ENCODE measurements around the gene LRP8.

- no peak for TF ChIP-seq CTCF (IDR thresholded peaks at IDR 0.05; ENCODE audit: low read depth, low read length, missing input control)
- TF ChIP-seq, protein P1, sequence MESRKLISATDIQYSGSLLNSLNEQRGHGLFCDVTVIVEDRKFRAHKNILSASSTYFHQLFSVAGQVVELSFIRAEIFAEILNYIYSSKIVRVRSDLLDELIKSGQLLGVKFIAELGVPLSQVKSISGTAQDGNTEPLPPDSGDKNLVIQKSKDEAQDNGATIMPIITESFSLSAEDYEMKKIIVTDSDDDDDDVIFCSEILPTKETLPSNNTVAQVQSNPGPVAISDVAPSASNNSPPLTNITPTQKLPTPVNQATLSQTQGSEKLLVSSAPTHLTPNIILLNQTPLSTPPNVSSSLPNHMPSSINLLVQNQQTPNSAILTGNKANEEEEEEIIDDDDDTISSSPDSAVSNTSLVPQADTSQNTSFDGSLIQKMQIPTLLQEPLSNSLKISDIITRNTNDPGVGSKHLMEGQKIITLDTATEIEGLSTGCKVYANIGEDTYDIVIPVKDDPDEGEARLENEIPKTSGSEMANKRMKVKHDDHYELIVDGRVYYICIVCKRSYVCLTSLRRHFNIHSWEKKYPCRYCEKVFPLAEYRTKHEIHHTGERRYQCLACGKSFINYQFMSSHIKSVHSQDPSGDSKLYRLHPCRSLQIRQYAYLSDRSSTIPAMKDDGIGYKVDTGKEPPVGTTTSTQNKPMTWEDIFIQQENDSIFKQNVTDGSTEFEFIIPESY (IDR thresholded peaks at IDR 0.05): no peak
- no peak for TF ChIP-seq GABPA (IDR thresholded peaks at IDR 0.05 in 1 of 2, conservative IDR thresholded peaks at IDR 0.05 in 1 of 2)
- no peak for TF ChIP-seq RXRA (IDR thresholded peaks at IDR 0.05)
- TF ChIP-seq, protein P2, sequence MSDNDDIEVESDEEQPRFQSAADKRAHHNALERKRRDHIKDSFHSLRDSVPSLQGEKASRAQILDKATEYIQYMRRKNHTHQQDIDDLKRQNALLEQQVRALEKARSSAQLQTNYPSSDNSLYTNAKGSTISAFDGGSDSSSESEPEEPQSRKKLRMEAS (IDR thresholded peaks at IDR 0.05): no peak
- no peak for TF ChIP-seq FOXA1 (IDR thresholded peaks at IDR 0.05)
- TF ChIP-seq FOXA2 (IDR thresholded peaks at IDR 0.05): no peak
- TF ChIP-seq EGR1 (IDR thresholded peaks at IDR 0.05; ENCODE audit: low read depth in 2 of 2): no peak
- TF ChIP-seq SP1 (IDR thresholded peaks at IDR 0.05): no peak
- no peak for TF ChIP-seq ATF3 (IDR thresholded peaks at IDR 0.05)
- no peak for TF ChIP-seq TAF1 (conservative IDR thresholded peaks at IDR 0.05)
- TF ChIP-seq RAD21 (IDR thresholded peaks at IDR 0.05): no peak
- TF ChIP-seq JUND (IDR thresholded peaks at IDR 0.05): no peak
Measured at GRCh38 chr1:53259932-53260331, 67.9 kb downstream of the LRP8 start.
